GM12891 (cell line): ENCODE results near the gene HSFX4.

Source experiments
- PAX5 ChIP-seq: IDR thresholded peaks from 2 replicates; pipeline ENCODE4 v1.6.1; 2011; ENCODE audit warnings: low read length, moderate library complexity, mild to moderate bottlenecking; ENCODE audit not compliant: insufficient read depth, severe bottlenecking
- POLR2A ChIP-seq: IDR thresholded peaks from 2 replicates; pipeline ENCODE4 v1.6.1; 2011; ENCODE audit warnings: low read depth, low read length, control low read depth
- POLR2AphosphoS5 ChIP-seq: IDR thresholded peaks from 2 replicates; pipeline ENCODE4 v1.6.1; 2011; ENCODE audit warnings: low read depth, low read length, control low read depth
- SPI1 ChIP-seq: IDR thresholded peaks from 2 replicates; pipeline ENCODE4 v1.6.1; 2011; ENCODE audit warnings: low read depth, low read length, control low read depth
- TAF1 ChIP-seq: IDR thresholded peaks from 2 replicates; pipeline ENCODE4 v1.6.1; 2011; ENCODE audit warnings: low read depth, low read length, control low read depth

DNA sequence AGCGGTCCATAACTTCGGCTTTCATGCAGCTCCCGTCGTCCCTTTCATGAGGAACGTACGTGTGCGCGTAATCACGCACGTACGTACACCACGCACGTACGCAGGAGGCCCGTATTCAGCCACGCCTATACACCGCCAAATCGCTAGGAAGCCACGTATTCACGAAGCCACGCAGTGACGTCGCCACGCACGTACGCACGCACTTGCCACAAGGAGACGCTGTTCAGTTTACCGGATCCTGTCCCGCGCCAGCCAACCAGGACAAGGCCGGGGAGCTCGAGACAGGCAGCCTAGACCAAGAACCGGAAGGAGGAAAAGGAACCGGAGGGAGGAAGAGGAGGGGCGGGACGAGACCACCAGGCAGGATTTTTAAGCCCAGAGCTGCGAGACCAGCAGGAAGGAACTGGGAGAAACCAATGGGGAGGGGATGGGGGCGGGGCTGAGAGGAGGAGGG, 9.1 kb downstream of the HSFX4 start, which contains the start of gene EOLA2:
- TF ChIP-seq POLR2A: no peak
- TF ChIP-seq POLR2AphosphoS5: no peak
- no peak for TF ChIP-seq TAF1
- no peak for TF ChIP-seq PAX5
- TF ChIP-seq SPI1: peak; percentile 56
